Measurements from ENCODE around the gene PPP2R1A.

Gene PPP2R1A

GRCh38 chr19:52189735-52190486, at the start of gene PPP2R1A:
Gene PPP2R1A, plus strand, starts transcription at chr19:52190052. Its CDS starts 45 bp downstream, at chr19:52190097.
- DNase-seq (ENCODE audit: low read depth, low spot score), result peak; percentile 100

DNA sequence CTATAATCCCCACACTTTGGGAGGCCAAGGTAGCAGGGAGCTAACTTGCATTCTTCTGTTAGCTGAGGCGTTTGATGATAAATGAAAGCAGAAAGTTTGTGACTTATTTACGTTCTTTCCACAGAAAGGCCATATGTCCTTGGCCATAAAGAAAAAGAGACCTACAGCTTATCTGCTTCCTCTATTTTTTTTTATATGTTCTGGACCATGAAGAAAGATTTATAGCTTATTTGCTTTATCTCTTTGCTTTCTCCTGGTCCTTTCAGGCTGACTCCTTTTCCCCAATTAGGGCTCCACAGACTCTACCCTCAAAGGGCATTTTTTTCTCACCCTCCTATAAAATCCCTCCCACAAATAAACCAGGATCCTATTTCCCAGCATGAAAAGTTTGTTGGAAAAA, 48.6 kb upstream of the PPP2R1A start:
- peak overlapping the region; percentile 80 for H3K27ac ChIP-seq
- DNase-seq (ENCODE audit: low read depth, low spot score), result no peak

More at GRCh38 chr19:52189735-52190486, at the start of gene PPP2R1A:
- peak within 1 kb of the TSS; percentile 88 for H3K27ac ChIP-seq

GRCh38 chr19:52142001-52142595, 47.8 kb upstream of the PPP2R1A start:
- H3K27ac ChIP-seq, result peak overlapping the region; percentile 80
- DNase-seq (ENCODE audit: low read depth, low spot score), result peak; percentile 96

DNA sequence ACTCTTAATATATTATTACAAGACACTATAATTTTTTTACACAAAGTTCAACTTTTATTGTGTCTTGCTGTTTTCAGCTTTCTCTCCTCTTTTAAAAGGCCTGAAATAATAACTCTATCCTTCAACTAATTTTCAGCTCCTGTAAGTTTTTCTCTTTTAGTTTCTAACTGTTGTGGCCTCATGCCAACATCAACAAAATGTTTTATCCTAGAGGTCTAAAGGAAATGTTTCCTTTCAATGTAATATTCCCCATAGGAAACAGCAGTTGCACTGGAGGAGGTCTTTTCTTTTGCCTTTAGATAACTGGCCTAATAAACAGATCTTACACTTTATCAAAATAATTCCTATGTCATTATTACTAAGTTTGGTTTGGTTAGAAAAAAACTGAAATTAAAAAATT, 41.6 kb upstream of the PPP2R1A start:
- DNase-seq (ENCODE audit: low read depth, low spot score), result no peak
- H3K27ac ChIP-seq, result no peak overlapping the region

GRCh38 chr19:52155596-52156359, 34.1 kb upstream of the PPP2R1A start:
- DNase-seq (ENCODE audit: low read depth, low spot score), result no peak
- H3K27ac ChIP-seq, result no peak overlapping the region

DNA sequence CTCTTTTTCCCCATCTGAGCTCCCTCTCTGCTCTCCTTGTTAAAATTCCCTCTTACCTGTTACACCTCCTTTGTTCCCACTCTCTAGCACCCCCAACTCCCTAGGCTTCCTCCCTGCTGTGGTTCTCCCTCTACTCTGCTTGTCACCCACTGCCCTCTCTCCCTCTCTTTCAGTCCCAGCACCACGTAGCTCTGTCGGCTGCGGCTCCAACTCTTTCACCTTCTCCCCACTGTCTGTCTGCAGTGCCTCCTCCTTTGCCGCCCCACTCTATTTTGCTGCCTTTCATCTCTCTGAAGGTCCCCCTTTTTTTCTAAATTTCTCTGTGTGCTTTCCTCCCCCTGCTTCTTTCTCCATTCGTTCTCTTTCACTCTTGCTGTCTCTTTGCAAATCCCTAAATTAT, 19.5 kb upstream of the PPP2R1A start:
- peak overlapping the region; percentile 53 for H3K27ac ChIP-seq
- no peak for DNase-seq (ENCODE audit: low read depth, low spot score)

- peak overlapping the region; percentile 53 for H3K27ac ChIP-seq
- DNase-seq (ENCODE audit: low read depth, low spot score), result no peak
These were observed 19.0 kb upstream of the PPP2R1A start for GRCh38 chr19:52170863-52171320.

GRCh38 chr19:52171321-52172169, 18.3 kb upstream of the PPP2R1A start, which contains the start of gene ZNF836:
Gene ZNF836, minus strand, starts transcription at chr19:52171621. Its CDS starts 3,549 bp downstream, at chr19:52168072.
- DNase-seq (ENCODE audit: low read depth, low spot score), result no peak
- H3K27ac ChIP-seq, result peak within 1 kb of the TSS; percentile 53

DNA sequence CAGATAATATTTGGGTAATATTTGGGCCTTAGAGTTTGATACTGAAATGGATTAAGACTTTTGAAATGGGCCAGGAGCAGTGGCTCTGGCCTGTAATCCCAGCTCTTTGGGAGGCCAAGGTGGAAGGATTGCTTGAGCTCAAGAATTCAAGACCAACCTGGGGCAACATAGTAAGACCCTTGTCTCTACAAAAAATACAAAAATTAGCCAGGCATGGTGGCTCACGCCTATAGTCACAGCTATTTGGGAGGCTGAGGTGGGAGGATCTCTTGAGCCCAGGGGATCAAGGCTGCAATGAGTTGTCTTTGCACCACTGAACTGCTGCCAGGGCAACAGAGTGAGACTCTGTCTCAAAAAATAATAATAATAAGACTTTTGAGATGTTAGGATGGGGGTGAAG, 17.5 kb upstream of the PPP2R1A start:
- H3K27ac ChIP-seq, result no peak overlapping the region
- DNase-seq (ENCODE audit: low read depth, low spot score), result no peak

DNA sequence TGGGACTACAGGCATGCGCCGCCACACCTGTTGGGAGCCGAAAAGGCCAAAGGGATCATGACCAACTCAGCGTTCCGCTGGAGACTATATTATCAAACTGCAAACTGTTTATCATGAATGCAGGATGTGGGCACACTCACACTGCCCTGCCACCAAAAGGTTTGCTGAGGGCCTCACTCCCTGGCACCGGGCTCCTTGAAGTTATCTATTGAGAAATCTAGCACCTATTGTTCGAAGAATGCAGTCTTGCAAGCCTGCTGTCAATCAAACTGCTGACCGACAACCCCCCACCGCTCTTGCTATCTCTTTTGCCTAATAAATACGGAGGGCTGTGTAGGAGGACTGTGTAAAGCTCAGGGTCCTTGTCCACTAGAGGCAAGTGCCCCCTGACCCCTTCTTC, 13.3 kb upstream of the PPP2R1A start:
- H3K27ac ChIP-seq, result no peak overlapping the region
- no peak for DNase-seq (ENCODE audit: low read depth, low spot score)

DNA sequence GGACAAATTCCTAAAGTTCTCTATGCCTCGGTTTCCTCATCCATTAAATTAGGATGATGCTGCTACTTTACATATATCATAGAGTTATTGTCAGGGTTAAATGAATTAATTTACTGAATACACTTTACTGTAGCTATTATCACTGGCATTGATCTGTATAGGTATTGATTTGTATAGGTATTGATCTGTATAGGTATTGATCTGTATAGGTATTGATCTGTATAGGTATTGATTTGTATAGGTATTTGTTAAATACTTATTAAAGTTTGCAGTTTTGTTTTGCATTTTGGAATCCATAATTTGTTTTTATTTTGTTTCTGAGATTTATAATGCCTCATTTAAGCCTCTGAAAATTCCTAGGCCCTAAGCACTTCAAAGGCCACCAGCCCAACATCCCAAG, 2.4 kb upstream of the PPP2R1A start:
- H3K27ac ChIP-seq, result no peak overlapping the region
- DNase-seq (ENCODE audit: low read depth, low spot score), result no peak

- H3K27ac ChIP-seq, result peak overlapping the region; percentile 88
- no peak for DNase-seq (ENCODE audit: low read depth, low spot score)
These were observed 774 bp upstream of the PPP2R1A start for GRCh38 chr19:52188822-52189734.

- no peak for DNase-seq (ENCODE audit: low read depth, low spot score)
- H3K27ac ChIP-seq, result peak overlapping the region; percentile 88
These were observed 838 bp downstream of the PPP2R1A start for GRCh38 chr19:52190487-52191293.

GRCh38 chr19:52191389-52191788, 1.5 kb downstream of the PPP2R1A start:
- peak overlapping the region; percentile 88 for H3K27ac ChIP-seq
- no peak for DNase-seq (ENCODE audit: low read depth, low spot score)

- H3K27ac ChIP-seq, result no peak overlapping the region
- no peak for DNase-seq (ENCODE audit: low read depth, low spot score)
These were observed 2.1 kb downstream of the PPP2R1A start for GRCh38 chr19:52191951-52192350.

- no peak for DNase-seq (ENCODE audit: low read depth, low spot score)
- no peak overlapping the region for H3K27ac ChIP-seq
These were observed 6.6 kb downstream of the PPP2R1A start for GRCh38 chr19:52196256-52196967.

GRCh38 chr19:52197964-52198363, 8.1 kb downstream of the PPP2R1A start:
- DNase-seq (ENCODE audit: low read depth, low spot score), result no peak
- peak overlapping the region; percentile 66 for H3K27ac ChIP-seq

GRCh38 chr19:52198678-52199077, 8.8 kb downstream of the PPP2R1A start:
- DNase-seq (ENCODE audit: low read depth, low spot score), result no peak

More at GRCh38 chr19:52198678-52199077, 8.8 kb downstream of the PPP2R1A start:
- H3K27ac ChIP-seq, result peak overlapping the region; percentile 66
